GM12874 (cell line): ENCODE results near the gene ST14.

ENCODE experiments used
- CTCF ChIP-seq: IDR thresholded peaks from 2 replicates; pipeline ENCODE4 v1.5.1; 2011; ENCODE audit warnings: low read depth, mild to moderate bottlenecking, control low read depth, low read length, moderate library complexity; ENCODE audit not compliant: insufficient read depth

ST14 gene

GRCh38 chr11:130217133-130218031 lies 57.8 kb downstream of the ST14 start:
- TF ChIP-seq CTCF: no peak

- no peak for TF ChIP-seq CTCF
Measured at GRCh38 chr11:130218501-130219070, 59.0 kb downstream of the ST14 start.

GRCh38 chr11:130219148-130219547 lies 59.6 kb downstream of the ST14 start:
- TF ChIP-seq CTCF: no peak

- TF ChIP-seq CTCF: no peak
Measured at GRCh38 chr11:130220311-130221035, 60.9 kb downstream of the ST14 start.

- TF ChIP-seq CTCF: no peak
Measured at GRCh38 chr11:130223291-130223971, 63.8 kb downstream of the ST14 start.

- TF ChIP-seq CTCF: no peak
Measured at GRCh38 chr11:130227373-130227772, 67.8 kb downstream of the ST14 start.

GRCh38 chr11:130234315-130234714 lies 74.7 kb downstream of the ST14 start:
- no peak for TF ChIP-seq CTCF
